Mesenchymal stem cell (in vitro differentiated cells and primary cell): ENCODE data around the gene SPATA2.

ENCODE experiments used
- DNase-seq: peaks from one replicate; pipeline ENCODE4 v3.0.0-alpha.2; 2013
- H2AFZ ChIP-seq: one replicate; pipeline ENCODE4 v1.6.1; 2013; ENCODE audit warnings: low read depth, mild to moderate bottlenecking, control low read depth, inconsistent platforms, low read length, moderate library complexity
- H2AK5ac ChIP-seq: 2 replicates; pipeline ENCODE4 v1.6.1; 2013; ENCODE audit warnings: low read length, moderate library complexity, mild to moderate bottlenecking, inconsistent platforms; ENCODE audit not compliant: severe bottlenecking
- H2BK120ac ChIP-seq: one replicate; pipeline ENCODE4 v1.6.1; 2013; ENCODE audit warnings: low read depth, mild to moderate bottlenecking, inconsistent platforms, low read length, moderate library complexity
- H2BK12ac ChIP-seq, 2 experiments: one replicate each; pipeline ENCODE4 v1.6.1; 2013; ENCODE audit warnings: inconsistent platforms in 2 of 2, low read length in 2 of 2, mild to moderate bottlenecking in 2 of 2, moderate library complexity in 2 of 2, control low read depth in 1 of 2
- H2BK15ac ChIP-seq: one replicate; pipeline ENCODE4 v1.6.1; 2013; ENCODE audit warnings: mild to moderate bottlenecking, low read depth, inconsistent platforms; ENCODE audit not compliant: poor library complexity, severe bottlenecking
- H2BK5ac ChIP-seq: 2 replicates; pipeline ENCODE4 v1.6.1; 2013; ENCODE audit warnings: low read depth, mild to moderate bottlenecking, low read length, control low read depth, inconsistent platforms; ENCODE audit not compliant: poor library complexity, severe bottlenecking
- H3K14ac ChIP-seq, 2 experiments: one replicate each; pipeline ENCODE4 v1.6.1; 2013; ENCODE audit warnings: inconsistent platforms in 2 of 2, low read length in 2 of 2, control low read depth in 1 of 2, mild to moderate bottlenecking in 1 of 2, moderate library complexity in 1 of 2
- H3K18ac ChIP-seq, 2 experiments: one replicate each; pipeline ENCODE4 v1.6.1; 2013; ENCODE audit warnings: inconsistent platforms in 2 of 2, low read length in 2 of 2, control low read depth in 1 of 2, low read depth in 1 of 2, mild to moderate bottlenecking in 1 of 2
- H3K23ac ChIP-seq, 2 experiments: one replicate each; pipeline ENCODE4 v1.6.1; 2013; ENCODE audit warnings: inconsistent platforms in 2 of 2, low read length in 2 of 2, mild to moderate bottlenecking in 2 of 2, moderate library complexity in 2 of 2, control low read depth in 1 of 2
- H3K27ac ChIP-seq: 2 replicates; pipeline ENCODE4 v1.5.1; 2013; ENCODE audit warnings: mild to moderate bottlenecking, moderate library complexity, low read length, control low read depth, inconsistent platforms; ENCODE audit not compliant: poor library complexity, severe bottlenecking
- H3K27me3 ChIP-seq, 2 experiments: 2 replicates each; pipeline versions ENCODE4 v1.6.1 to v1.7.0; 2013; ENCODE audit warnings: low read length in 2 of 2, mild to moderate bottlenecking in 2 of 2, moderate library complexity in 2 of 2, control low read depth in 1 of 2, inconsistent platforms in 1 of 2; ENCODE audit not compliant: control insufficient read depth in 1 of 2, insufficient read depth in 1 of 2
- H3K36me3 ChIP-seq, 2 experiments: 2 replicates each; pipeline versions ENCODE4 v1.6.1 to v1.7.0; 2013; ENCODE audit warnings: low read length in 2 of 2, control low read depth in 1 of 2, inconsistent platforms in 1 of 2, low read depth in 1 of 2, mild to moderate bottlenecking in 1 of 2; ENCODE audit not compliant: insufficient read depth in 2 of 2, control insufficient read depth in 1 of 2
- H3K4ac ChIP-seq, 2 experiments: one replicate each; pipeline ENCODE4 v1.6.1; 2013; ENCODE audit warnings: inconsistent platforms in 2 of 2, low read length in 2 of 2, mild to moderate bottlenecking in 2 of 2, moderate library complexity in 2 of 2, control low read depth in 1 of 2, low read depth in 1 of 2
- H3K4me1 ChIP-seq: 2 replicates; pipeline ENCODE4 v1.6.1; 2013; ENCODE audit warnings: low read depth, low read length, control low read depth; ENCODE audit not compliant: control insufficient read depth, insufficient read depth
- H3K4me2 ChIP-seq: 2 replicates; pipeline ENCODE4 v1.6.1; 2013; ENCODE audit warnings: low read length, mild to moderate bottlenecking, inconsistent platforms; ENCODE audit not compliant: poor library complexity, severe bottlenecking
- H3K4me3 ChIP-seq, 2 experiments: 2 replicates each; pipeline versions ENCODE4 v1.5.1 to v1.7.0; 2013; ENCODE audit warnings: low read length in 2 of 2, mild to moderate bottlenecking in 2 of 2, control low read depth in 1 of 2, low read depth in 1 of 2; ENCODE audit not compliant: insufficient read depth in 1 of 2
- H3K79me1 ChIP-seq: replicated peaks from 2 replicates; pipeline ENCODE4 v1.6.1; 2013; ENCODE audit warnings: mild to moderate bottlenecking, control low read depth, low read length, inconsistent platforms; ENCODE audit not compliant: poor library complexity, severe bottlenecking
- H3K9ac ChIP-seq: 2 replicates; pipeline ENCODE4 v1.7.0; 2013; ENCODE audit warnings: mild to moderate bottlenecking, low read length, moderate library complexity
- H3K9me3 ChIP-seq: 2 replicates; pipeline ENCODE4 v1.7.0; 2013; ENCODE audit warnings: mild to moderate bottlenecking, low read length; ENCODE audit not compliant: control insufficient read depth
- H4K8ac ChIP-seq: one replicate; pipeline ENCODE4 v1.6.1; 2013; ENCODE audit warnings: inconsistent platforms, mild to moderate bottlenecking, low read length, moderate library complexity
- H4K91ac ChIP-seq: one replicate; pipeline ENCODE4 v1.6.1; 2013; ENCODE audit warnings: mild to moderate bottlenecking, low read length, inconsistent platforms
- WGBS: methylation state at CpG from one replicate; pipeline ENCODE4 v1.1.7; 2013; ENCODE audit warnings: mixed read lengths; 5-methylcytosine and 5-hydroxymethylcytosine counted together

The SPATA2 gene

DNA sequence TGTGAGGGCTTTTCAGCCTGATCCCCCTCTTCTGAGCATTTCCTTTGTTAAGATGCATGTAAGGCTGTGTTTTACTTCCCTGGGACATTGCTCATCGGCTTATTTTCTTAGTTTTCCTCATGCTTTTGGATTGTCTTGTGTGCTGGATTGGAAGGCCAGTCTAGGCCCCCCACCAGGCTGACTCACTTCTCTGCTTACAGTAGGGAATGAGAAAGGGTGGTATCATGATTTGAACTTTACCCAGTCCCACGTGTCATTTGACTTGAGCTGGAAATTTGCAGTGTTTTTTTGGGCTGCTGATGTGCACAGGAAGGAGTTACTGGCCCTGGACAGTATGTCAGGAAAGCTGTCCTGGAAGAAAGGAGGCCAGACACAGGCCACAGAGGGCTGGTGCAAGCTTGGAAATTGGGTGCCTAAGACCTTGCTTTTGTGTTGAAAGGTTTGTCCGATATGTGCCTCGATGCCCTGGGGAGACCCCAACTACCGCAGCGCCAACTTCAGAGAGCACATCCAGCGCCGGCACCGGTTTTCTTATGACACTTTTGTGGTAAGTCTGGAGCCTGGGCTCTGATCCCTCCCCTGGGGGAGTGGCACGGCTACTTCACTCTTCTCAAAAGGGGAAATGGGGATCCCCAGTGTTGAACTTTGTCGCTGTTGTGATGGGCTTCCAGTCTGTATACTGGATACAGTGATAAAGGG, 33.6 kb upstream of the SPATA2 start:
- H2AK5ac ChIP-seq: peak overlapping the region; percentile 95
- 79% methylated on average over 11 of the region's 11 CpGs for WGBS
- no peaks in the 10 kb centered on the region for H3K9me3 ChIP-seq
- H4K8ac ChIP-seq: no peak overlapping the region
- H3K36me3 ChIP-seq: peaks cover 43 to 75% of the 10 kb centered on the region in 2 experiments
- peak overlapping the region; percentile 34 for H2BK5ac ChIP-seq
- H4K91ac ChIP-seq: no peak overlapping the region
- H3K79me1 ChIP-seq: peaks cover 23% of the 10 kb centered on the region
- H3K9ac ChIP-seq: peak overlapping the region; percentile 79
- H3K14ac ChIP-seq: no peak overlapping the region
- H3K4me1 ChIP-seq: peaks cover 10% of the 10 kb centered on the region
- H3K4me2 ChIP-seq: no peak overlapping the region
- no peak overlapping the region for H3K4ac ChIP-seq
- H3K18ac ChIP-seq: peak overlapping the region; percentile 38 to 52
- no peak overlapping the region for H3K23ac ChIP-seq
- peak overlapping the region in 1 of 2 experiments; percentile 1 for H3K4me3 ChIP-seq
- no peak overlapping the region for H2BK15ac ChIP-seq
- no peak overlapping the region for H2AFZ ChIP-seq
- peak overlapping the region; percentile 93 for H3K27ac ChIP-seq
- H2BK120ac ChIP-seq: no peak overlapping the region
- peak; percentile 94 for DNase-seq
- no peaks in the 10 kb centered on the region for H3K27me3 ChIP-seq
- no peak overlapping the region for H2BK12ac ChIP-seq

DNA sequence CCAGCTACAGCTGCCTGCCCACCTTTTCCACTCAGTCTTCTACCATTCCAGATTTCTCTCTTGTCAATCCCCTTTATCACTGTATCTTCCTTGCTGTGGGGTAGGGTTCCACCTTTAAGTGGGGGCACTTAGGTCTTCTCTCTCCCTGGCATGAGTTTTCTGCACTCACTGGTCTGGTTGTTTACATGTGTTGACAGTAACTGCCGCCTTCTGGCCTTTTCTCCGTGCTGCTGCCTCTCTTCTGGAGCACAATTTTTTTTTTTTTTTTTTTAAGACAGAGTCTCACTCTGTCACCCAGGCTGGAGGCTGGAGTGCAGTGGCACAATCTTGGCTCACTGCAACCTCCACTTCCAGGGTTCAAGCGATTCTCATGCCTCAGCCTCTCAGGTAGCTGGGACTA, 32.8 kb upstream of the SPATA2 start:
- H4K91ac ChIP-seq: no peak overlapping the region
- no peak overlapping the region for H2BK5ac ChIP-seq
- H3K4me2 ChIP-seq: no peak overlapping the region
- H3K9ac ChIP-seq: peak overlapping the region; percentile 79
- peak overlapping the region; percentile 93 for H3K27ac ChIP-seq
- no peak overlapping the region for H2AFZ ChIP-seq
- peaks cover 10% of the 10 kb centered on the region for H3K4me1 ChIP-seq
- peaks cover 19% of the 10 kb centered on the region for H3K79me1 ChIP-seq
- no peak overlapping the region for H2BK15ac ChIP-seq
- H4K8ac ChIP-seq: no peak overlapping the region
- no peak overlapping the region for H2BK120ac ChIP-seq
- no peak overlapping the region for H3K18ac ChIP-seq
- no peak overlapping the region for H2BK12ac ChIP-seq
- H3K23ac ChIP-seq: no peak overlapping the region
- H3K9me3 ChIP-seq: no peaks in the 10 kb centered on the region
- 41% methylated on average over 3 of the region's 3 CpGs for WGBS
- peaks cover 40 to 72% of the 10 kb centered on the region in 2 experiments for H3K36me3 ChIP-seq
- H3K4me3 ChIP-seq: no peak overlapping the region
- DNase-seq: peak; percentile 79
- H3K4ac ChIP-seq: no peak overlapping the region
- H2AK5ac ChIP-seq: peak overlapping the region; percentile 96
- H3K27me3 ChIP-seq: no peaks in the 10 kb centered on the region
- H3K14ac ChIP-seq: no peak overlapping the region

DNA sequence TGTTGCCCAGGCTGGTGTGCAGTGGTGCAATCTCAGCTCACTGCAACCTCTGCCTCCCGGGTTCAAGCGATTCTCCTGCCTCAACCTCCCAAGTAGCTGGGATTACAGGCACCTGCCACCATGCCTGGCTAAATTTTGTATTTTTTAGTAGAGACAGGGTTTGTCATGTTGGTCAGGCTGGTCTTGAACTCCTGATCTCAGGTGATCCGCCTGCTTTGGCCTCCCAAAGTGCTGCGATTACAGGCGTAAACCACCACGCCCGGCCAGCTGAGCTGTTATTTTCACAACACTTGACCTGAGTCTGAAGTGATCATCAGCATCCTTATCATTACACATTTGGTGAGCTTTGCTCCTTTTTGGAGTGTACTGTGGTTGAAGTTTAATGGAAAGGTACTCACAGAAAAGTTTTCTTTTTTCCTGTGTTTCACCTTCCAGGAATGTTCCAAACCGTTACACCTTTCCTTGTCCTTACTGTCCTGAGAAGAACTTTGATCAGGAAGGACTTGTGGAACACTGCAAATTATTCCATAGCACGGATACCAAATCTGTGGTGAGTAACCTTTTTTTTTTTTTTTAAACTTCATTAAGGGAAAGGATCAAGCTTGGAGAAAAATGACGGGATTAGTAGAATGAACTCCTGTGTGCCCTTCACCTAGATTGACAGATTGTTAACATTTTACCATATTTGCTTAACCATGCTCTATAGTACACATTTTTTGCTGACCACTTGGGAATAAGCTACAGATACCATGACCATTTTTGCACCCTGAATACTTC, 30.6 kb upstream of the SPATA2 start:
- H2BK15ac ChIP-seq: no peak overlapping the region
- H3K79me1 ChIP-seq: peaks cover 11% of the 10 kb centered on the region
- H3K36me3 ChIP-seq: peaks cover 40 to 78% of the 10 kb centered on the region in 2 experiments
- no peak overlapping the region for H3K14ac ChIP-seq
- H3K4me2 ChIP-seq: no peak overlapping the region
- H3K4ac ChIP-seq: no peak overlapping the region
- H2BK120ac ChIP-seq: no peak overlapping the region
- no peak for DNase-seq
- no peaks in the 10 kb centered on the region for H3K9me3 ChIP-seq
- H2BK12ac ChIP-seq: no peak overlapping the region
- H3K27ac ChIP-seq: no peak overlapping the region
- no peak overlapping the region for H3K9ac ChIP-seq
- no peaks in the 10 kb centered on the region for H3K27me3 ChIP-seq
- H4K8ac ChIP-seq: no peak overlapping the region
- H3K18ac ChIP-seq: no peak overlapping the region
- H3K23ac ChIP-seq: no peak overlapping the region
- H3K4me1 ChIP-seq: peaks cover 13% of the 10 kb centered on the region
- H3K4me3 ChIP-seq: no peak overlapping the region
- no peak overlapping the region for H4K91ac ChIP-seq
- WGBS: 100% methylated on average over 5 of the region's 10 CpGs
- no peak overlapping the region for H2BK5ac ChIP-seq
- H2AK5ac ChIP-seq: no peak overlapping the region
- no peak overlapping the region for H2AFZ ChIP-seq

DNA sequence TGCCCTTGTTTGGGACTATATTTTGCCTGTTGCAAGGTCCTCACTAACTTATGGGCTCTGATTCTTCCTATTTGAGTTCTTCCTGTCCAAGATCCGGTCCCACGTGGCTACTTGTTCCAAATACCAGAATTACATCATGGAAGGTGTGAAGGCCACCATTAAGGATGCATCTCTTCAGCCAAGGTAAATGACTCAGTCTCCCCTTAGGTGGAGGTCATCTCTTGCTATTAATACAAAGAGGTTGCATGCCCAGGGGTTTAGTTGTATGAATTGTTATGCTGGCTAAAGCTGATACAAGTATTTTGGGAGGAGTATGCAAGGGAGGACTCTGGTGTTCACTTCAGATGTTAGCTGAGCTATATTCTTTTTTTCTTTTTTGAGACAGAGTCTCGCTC, 30.0 kb upstream of the SPATA2 start:
- H2BK5ac ChIP-seq: no peak overlapping the region
- H3K27ac ChIP-seq: no peak overlapping the region
- no peak overlapping the region for H2BK120ac ChIP-seq
- 92% methylated on average over 2 of the region's 3 CpGs for WGBS
- H3K14ac ChIP-seq: no peak overlapping the region
- H2AFZ ChIP-seq: no peak overlapping the region
- no peak overlapping the region for H2BK15ac ChIP-seq
- H3K27me3 ChIP-seq: no peaks in the 10 kb centered on the region
- H3K4me2 ChIP-seq: no peak overlapping the region
- no peak overlapping the region for H3K23ac ChIP-seq
- peak overlapping the region; percentile 75 for H4K8ac ChIP-seq
- H3K36me3 ChIP-seq: peaks cover 39 to 73% of the 10 kb centered on the region in 2 experiments
- peaks cover 11% of the 10 kb centered on the region for H3K79me1 ChIP-seq
- no peak overlapping the region for H4K91ac ChIP-seq
- no peak for DNase-seq
- no peak overlapping the region for H3K18ac ChIP-seq
- peaks cover 13% of the 10 kb centered on the region for H3K4me1 ChIP-seq
- no peaks in the 10 kb centered on the region for H3K9me3 ChIP-seq
- no peak overlapping the region for H3K4ac ChIP-seq
- no peak overlapping the region for H2BK12ac ChIP-seq
- H3K9ac ChIP-seq: no peak overlapping the region
- no peak overlapping the region for H3K4me3 ChIP-seq
- no peak overlapping the region for H2AK5ac ChIP-seq
